GM18508 (cell line): ENCODE measurements around the gene CORO2B.
"Not testable (repeated sequence)": the region's sequence is repeated elsewhere in the genome, so short reads cannot be mapped to it uniquely, and the experiment has no call there.

ENCODE experiments used
- ATAC-seq: cut with Tn5 transposase; IDR thresholded peaks from one replicate; pipeline ENCODE4 v1.9.1; 2021; ENCODE audit warnings: moderate number of reproducible peaks; ENCODE audit not compliant: insufficient read depth, unreplicated experiment

CORO2B gene

DNA sequence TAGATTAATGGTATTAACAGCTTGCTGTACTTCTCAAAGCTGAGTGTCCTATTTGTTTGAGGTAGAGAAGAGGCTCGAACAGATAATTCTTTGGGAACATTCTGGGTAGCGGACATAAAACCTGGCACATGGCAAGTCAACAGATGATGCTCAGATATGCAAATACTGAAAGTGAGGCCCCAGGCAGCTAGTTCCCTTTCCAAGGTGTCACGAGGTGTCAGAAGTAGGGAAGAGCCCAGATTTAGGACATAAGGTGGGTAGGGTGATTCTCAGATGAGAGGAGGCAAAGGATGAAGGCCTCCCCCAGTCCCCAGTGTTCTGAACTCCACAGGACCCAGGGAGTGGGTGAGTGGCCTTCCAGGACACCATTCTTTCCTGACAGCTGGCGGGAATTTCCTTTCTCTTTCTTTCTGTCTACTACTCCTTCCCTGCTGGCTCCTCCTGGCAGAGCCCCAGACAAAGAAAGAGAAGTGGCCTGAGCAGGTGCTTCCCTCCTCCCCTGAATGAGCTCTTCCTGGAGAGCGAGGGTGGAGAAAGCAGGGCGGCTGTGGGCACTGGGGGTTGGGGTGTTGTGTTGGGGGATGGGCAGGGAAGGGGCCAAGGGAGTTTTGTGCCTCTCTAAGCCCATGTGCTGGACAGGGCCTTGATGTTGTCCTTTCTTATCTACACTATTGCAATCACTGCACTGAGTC lies 87.5 kb downstream of the CORO2B start:
- ATAC-seq = no peak

DNA sequence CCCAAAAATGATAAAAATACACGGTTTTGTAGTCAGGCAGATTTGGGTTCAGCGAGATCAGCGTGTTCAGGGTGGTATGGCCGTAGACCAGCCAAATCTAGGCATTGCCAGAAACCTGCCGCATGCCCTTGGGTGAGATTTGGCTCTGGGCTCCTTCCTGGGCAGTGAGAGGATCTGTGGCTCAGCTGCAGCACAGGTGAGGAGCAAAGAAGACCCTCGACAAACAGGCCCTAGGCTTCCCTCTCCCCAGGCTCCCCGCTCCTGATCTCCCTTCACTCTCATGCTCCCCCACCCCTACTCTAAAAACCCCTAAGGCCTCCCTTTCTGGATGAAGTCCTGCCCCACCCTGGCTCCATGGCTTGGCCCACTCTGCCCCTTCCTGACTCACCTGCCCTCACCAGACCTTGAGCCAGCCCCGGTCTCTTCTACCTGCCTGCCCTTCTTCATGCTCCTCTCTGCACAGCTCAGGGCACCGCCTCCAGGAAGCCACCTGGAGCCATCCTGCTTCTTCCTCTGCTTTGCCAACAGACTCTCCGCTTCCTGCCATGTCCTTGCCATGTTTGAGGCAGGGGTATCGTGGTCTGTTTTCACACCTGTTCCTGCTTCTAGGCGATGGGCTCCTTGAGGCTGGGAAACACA lies 88.1 kb downstream of the CORO2B start:
- ATAC-seq = no peak

DNA sequence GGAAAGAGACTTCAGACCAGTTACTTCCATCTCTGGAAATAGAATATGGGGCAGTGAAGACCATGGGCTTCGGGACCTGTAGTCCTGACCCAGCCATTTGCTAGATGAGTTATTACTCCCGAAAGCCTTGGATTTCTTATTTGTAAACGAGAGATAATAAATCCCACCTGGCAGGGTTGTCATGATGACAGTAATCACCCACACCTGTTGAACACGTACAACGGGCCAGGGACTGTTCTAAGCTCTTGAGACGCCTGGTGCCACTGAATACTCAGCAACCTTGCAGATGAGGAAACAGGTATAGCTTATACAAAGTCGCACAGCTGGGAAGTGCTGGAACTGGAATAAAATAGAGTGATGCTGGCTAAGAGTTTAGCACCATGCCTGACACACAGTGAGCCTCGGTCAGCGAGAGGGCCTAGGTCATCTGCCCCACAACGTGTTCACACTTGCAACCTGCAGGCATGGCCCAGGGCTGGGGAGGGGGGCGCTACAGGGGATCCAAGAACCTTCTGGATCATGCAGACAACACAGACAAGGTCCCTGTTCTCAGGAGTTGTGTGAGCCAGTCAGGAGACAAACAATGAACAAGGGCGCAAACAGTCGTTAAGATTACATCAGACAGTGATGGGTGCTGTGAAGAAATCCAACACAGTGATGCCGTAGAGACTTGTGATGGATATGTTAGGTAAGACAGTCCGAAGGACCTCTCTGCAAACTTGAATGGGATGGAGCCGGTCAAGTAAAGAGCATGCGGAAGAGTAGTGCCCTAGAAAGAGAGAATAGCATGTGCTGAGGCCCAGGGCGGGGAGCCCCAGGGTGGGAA lies 89.2 kb downstream of the CORO2B start:
- ATAC-seq = no peak

DNA sequence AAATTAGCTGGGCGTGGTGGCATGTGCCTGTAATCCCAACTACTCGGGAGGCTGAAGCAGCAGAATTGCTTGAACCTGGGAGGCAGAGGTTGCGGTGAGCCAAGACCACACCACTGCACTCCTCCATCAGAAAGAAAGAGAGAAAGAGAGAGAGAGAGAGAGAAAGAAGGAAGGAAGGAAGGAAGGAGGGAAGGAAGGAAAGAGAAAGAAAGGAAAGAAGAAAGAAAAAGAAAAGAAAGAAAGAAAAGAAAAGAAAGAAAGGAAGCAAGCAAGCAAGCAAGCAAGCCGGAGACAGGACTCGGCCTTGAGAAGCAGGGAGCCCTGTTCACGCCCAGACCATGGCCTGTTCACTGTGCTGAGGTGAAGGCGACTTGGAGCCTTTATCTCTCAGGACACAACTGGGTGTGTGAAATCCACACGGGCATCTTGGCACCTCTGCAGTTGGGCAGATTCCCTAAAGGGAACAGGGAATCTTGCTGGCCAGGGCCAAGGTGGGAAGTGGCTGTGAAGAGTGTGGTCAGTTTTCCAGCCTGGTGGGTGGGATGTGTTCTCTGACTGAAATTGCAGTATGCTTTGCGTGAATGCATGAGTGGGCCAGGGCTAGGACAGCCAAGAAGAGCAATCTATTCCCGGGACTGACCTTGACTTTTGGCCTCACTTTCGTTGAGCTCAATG lies 90.3 kb downstream of the CORO2B start:
- no peak for ATAC-seq

DNA sequence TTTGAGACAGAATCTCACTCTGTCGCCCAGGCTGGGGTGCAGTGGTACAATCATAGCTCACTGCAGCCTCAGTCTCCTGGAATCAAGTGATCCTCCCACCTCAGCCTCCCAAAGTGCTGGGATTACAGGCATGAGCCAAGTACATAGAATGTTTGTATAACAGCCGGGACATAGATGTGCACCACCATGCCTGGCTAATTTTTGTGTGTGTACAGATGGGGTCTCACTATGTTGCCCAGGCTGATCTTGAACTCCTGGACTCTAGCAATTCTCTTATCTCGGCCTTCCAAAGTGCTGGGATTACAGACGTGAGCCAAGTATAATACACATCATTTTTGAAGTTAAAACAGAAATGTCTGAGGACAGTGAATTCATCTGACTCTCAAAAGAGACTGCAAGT lies 93.5 kb downstream of the CORO2B start:
- ATAC-seq = no peak

DNA sequence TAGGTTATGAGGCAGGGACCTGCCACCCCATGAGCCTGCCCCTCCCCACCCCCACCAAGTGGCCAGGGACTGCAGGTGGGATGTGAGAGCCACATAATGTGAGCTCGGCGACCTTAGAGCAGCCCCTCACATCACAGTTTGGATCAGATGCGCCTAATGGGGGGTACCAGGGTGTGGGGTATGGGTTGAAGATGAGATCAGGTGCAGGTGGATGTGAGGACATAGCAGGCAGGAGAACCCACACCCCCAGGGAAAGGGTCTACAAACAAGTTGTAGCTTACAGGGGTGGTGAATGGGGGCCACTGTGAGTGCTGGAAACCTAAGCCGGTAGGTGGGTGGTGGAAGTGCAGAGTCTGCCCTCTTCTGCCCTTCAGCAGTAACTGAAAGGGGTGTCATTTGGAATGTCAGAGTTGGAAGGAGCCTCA lies 94.0 kb downstream of the CORO2B start:
- no peak for ATAC-seq

DNA sequence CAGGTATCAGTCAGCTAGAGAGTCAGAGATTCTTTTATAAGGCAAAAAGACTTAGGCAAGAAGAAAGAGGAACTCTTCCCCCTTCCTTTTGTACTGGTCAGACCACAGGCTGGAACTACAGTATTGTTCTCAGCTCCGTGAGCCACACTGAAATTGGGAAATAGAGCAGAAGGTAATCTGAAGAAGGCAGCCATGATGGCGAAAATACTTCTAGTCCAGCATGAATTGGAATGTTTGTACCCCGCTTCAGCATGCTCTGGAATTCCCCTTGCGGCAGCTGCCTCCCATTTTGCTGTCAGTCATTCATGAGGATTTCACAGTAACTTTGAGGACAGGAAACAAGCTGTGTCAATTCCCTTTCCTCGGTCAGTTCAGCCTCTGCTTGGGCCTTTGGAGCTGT lies 96.2 kb downstream of the CORO2B start:
- ATAC-seq = no peak

DNA sequence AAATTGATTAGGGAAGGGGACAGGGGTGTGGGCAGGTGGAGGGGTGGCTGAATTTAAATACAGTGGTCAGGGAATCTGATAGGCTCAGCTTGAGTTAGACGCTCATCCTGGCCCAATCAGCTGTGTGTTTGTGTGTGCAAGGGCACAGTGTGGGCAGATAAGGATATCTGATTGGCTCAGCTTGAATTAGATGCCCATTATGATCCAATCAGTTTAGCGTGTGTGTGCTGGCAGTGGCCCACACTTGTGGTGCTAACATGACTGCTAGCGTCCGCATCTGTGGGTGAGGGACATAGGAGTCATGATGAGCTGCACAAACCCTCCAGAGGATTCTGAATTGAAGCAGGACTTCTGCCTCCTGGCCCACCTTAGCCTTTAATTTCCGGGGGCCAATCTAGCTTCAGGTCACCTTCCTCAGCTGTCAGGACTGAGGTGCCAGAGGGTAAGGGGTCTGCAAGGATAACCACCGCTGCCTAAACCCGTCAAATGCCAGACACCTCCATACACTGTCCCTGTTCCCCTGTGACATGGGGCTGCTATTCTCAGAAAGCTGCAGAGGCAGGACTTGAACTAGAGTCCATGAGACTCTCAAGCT lies 97.3 kb downstream of the CORO2B start:
- no peak for ATAC-seq

DNA sequence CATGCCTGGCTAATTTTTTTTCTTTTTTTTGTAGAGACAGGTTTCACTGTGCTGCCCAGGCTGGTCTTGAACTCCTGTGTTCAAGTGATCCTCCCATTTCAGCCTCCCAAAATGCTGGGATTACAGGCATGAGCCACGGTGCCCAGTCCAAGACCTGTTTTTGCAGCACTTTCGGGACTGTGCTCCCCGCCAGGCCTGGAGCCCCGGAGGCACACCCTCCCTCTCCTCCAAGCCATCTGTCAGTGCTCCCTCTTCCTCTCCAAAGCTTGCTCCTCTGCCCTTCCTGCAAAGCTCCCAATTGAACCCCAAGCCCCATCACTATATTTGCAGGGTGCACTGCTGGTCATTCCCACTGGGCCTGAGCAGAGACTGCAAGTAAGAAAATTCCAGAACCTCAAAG lies 98.1 kb downstream of the CORO2B start:
- no peak for ATAC-seq

DNA sequence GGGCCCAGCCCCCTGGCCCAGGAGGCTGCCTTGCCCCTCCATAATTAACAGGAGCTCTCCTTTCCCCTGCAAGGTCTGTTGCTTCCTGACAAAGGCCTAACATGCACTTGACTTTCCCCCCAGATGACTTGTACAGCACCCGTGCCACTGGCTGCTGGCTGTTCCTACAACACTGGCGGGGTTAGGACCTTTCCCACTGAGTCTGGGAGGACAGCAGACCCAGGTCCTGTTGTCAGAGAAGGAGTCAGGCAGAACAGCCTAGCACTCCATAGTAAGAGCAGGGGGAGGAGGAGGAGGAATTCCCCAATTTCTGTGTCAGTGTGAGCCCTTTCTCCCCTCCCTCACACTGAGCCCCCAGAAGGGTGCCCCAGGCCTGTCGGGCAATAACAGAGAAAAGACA lies 99.2 kb downstream of the CORO2B start:
- no peak for ATAC-seq

DNA sequence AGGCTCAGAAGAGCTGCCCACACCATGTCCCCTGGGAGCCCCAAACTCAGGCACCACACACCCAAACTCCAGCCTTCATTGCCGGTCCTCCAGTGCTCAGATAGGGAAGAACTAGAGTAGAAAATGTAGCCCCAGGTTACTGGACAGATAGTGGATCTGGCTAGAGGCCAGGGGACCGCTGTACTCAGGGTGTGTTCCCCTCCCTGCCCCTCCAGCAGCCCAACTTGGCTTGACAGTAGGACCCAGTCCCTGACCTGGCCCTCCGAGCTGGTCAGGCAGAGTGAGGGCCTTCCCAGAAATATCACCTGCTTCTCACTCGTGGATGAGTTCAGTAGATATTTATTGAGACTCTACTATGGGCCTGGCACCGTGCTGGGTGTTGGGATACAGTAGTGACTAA lies 100.0 kb downstream of the CORO2B start:
- no peak for ATAC-seq

DNA sequence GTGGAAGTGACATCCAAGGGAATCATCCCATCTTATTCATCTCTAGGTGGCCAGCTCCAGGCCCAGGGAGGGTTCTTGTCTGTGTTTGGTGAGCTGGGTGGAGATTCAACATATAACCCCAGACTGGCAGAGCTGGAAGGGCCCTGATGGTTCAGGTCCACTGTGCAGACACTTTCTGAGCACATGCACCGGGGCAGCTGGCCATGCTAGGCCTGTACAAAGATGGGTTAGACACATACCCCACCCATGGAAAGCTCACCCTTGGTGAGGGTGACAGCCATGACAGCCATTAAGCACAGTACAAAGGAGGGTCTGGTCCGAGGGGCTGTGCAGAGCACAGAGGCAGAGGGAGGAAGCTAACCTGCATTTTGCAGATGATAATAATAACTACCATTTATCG lies 100.4 kb downstream of the CORO2B start:
- ATAC-seq = no peak

DNA sequence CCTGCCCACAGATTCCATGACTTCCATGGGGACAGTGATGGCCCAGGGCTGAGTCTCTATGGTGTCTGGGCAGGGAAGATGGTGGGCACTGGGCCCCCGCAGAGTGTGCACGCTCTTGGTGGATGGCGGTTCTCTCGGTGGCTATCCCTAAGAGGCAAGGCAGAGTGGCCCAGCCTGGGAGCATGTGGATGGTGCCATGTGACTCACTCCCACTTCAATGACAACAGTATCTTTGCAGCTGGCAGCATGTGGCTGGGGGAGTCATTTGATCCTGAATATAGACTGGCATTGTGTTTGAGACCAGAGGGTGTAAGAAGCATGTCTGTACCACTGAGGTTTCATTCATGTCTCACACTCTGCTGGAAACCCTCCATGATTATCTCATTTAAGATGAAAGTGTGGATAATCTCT lies 101.2 kb downstream of the CORO2B start:
- ATAC-seq = no peak

DNA sequence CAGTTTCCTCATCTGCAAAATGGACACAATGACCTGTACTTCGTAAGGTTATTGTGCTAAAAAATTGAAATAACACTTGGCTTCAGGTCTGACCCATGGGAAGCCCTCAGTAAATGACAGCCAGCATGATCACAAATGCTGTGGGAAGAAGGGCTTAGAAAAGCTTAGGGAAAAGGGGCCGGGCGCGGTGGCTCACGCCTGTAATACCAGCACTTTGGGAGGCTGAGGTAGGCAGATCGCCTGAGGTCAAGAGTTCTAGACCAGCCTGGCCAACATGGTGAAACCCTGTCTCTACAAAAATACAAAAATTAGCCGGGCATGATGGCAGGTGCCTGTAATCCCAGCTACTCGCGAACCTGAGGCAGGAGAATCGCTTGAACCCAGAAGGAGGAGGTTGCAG lies 102.0 kb downstream of the CORO2B start:
- ATAC-seq = not testable (repeated sequence)

DNA sequence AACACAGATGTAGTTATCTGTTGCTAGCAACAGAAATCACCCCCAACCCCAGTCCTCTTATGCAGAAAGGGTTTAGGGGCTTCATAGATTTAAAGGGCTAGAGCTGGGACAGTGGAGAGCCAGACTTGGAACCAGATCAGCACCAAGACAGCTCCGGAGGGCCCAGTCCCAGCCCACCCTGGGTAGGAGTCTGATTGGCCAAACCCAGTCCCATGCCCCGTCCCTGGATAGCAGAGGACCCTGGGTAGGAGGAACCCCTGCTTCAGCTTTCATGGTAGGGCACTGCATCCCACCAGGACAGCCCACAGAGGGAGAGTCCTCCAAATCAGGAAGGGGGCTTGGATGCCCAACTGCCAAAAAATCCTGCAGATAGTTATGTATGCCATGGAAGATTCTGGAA lies 103.0 kb downstream of the CORO2B start:
- ATAC-seq = no peak

DNA sequence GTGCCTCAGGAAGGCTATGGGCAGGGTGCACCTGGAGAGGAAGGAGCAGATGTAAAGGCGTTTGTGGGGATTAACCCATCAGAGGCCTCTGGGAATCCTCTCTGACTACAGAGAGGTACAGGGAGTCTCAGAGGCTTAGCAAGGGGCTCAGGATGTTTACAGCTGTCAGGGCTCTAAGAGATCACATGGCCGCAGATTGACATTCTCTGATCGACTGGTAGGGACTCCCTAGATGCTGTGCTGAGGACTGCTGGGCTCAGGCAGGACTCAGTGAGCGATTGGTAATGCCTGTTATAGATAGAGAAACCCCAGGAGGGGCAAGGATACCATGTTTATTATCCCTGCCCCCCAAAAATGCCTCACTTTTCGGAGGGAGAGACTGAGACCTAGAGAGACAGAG lies 103.5 kb downstream of the CORO2B start:
- ATAC-seq = no peak

DNA sequence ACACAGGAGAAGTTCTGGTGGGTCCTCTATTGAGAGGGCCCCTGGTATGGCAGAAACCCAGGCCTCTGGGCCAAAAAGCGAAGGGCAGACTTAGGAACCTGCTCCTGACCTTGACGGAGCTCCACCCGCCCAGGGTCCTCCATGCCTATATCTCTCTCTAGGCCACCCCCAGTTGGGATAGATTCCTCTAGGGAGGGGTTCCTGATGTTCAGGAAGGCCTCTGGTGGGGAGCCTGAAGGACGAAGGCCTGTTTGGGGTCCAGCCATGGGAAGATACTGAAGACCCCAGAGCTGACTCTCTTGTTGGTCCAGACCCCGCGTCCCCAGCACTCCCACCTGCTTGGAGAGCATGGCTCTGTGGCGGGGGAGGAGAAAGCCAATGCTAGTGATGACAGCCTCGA lies 104.2 kb downstream of the CORO2B start:
- no peak for ATAC-seq

DNA sequence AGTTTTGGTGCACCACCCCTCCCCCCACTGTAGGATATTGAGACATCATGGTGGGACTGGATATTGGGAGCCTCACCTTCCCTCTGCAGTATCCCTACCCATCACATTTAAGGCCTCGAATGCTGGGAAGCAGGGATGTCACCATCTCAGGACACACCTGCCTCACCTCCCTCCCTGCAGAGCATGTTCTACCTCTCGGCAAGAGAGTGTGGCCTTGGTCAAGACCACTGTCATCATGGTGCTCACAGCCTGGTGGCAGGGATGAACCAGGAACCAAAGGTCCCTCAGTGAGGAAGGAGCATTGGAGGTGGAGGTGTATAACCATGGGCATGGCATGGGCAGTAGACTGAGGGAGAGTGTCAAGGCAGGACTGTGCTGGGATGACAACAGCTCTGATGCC lies 104.8 kb downstream of the CORO2B start:
- no peak for ATAC-seq

DNA sequence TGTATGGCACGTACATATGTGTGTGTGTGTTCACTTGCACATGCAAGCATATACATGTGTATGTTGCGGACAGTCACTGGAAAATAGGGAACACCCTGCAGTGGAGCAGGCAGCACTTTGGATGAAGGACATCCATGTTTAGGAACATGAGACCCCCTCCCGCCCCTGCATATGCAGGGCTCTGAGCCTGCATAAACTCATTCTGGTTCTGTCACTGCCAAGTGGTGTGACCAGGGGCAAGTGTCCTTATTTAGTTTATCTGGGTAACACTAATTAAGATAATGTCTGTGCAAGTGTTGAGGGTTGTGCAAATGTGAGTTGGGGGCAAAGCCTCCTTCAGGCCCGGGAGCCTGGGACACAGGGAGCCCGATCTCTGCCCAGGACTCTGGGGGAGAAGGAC lies 105.7 kb downstream of the CORO2B start:
- ATAC-seq = no peak

DNA sequence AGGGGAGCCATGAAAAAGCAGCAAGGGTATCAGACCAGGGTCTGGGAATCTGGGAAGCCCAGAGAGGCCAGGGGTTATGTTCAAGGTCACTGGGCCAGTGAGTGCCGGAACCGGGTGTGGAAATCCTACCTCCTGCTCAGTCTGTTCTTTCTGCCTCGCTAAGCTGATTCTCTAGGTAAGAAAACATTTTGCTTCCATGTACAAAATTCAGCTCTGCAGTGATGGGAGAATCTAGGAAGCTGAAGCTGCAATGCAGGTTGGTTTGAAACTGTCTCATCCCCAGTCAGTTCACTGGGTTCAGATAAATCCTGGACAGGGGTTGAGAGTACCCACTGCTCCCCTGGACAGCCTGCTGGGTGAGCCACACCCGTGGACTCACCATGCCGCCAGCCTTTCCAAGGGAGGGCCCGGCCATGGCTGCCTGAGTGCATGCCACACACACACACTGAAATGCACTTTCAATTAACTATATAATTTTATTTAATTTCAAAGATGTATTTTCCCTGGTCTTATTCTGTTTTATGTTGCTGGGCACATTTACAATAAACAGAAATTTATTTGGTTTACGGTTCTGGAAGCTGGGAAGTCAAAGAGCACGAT lies 108.4 kb downstream of the CORO2B start:
- ATAC-seq = no peak
